T-helper 1 cell treated with Interleukin-12 subunit alpha and Interleukin-12 subunit beta and Interleukin-4 antibody, amounts not matched to agents 30 μg/mL and 1 μg/mL, for 36 hours (primary cell): ENCODE data around the gene ZBTB8A.
"Not testable (repeated sequence)": the region's sequence is repeated elsewhere in the genome, so short reads cannot be mapped to it uniquely, and the experiment has no call there.

Experiments
- H3K27ac Mint-ChIP-seq: one replicate; pipeline ENCODE4 v1.8.0; 2021; ENCODE audit warnings: mild to moderate bottlenecking, mixed read lengths
- H3K27me3 Mint-ChIP-seq: one replicate; pipeline ENCODE4 v1.8.0; 2021; ENCODE audit warnings: low read depth, mixed read lengths
- H3K36me3 Mint-ChIP-seq: one replicate; pipeline ENCODE4 v1.8.0; 2021; ENCODE audit warnings: low read depth, mixed read lengths
- H3K4me1 Mint-ChIP-seq: one replicate; pipeline ENCODE4 v1.8.0; 2021; ENCODE audit warnings: low read depth, mixed read lengths
- H3K4me3 Mint-ChIP-seq: one replicate; pipeline ENCODE4 v1.8.0; 2021; ENCODE audit warnings: mild to moderate bottlenecking, moderate library complexity, mixed read lengths
- H3K9me3 Mint-ChIP-seq: one replicate; pipeline ENCODE4 v1.8.0; 2021; ENCODE audit warnings: mixed read lengths

ZBTB8A gene

DNA sequence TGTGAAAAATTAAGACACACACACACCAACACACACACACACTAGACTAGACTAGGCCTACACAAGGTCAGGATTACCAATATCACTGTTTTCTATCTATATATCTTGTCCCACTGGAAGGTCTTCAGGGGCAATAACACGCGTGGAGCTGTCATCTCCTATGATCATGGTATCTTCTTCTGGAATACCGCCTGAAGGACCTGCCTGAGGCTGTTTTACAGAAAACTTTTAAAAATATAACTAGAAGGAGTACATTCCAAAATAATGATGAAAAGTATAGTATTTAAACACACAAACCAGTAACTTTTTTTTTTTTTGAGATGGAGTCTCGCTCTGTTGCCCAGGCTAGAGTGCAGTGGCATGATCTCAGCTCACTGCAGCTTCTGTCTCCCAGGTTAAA is 20.3 kb upstream of the ZBTB8A start:
- H3K36me3 Mint-ChIP-seq, result no peaks in the 10 kb centered on the region
- H3K4me1 Mint-ChIP-seq, result peaks cover 4% of the 10 kb centered on the region
- no peak overlapping the region for H3K27ac Mint-ChIP-seq
- H3K27me3 Mint-ChIP-seq, result peaks cover 15% of the 10 kb centered on the region
- no peaks in the 10 kb centered on the region for H3K9me3 Mint-ChIP-seq
- H3K4me3 Mint-ChIP-seq, result no peak overlapping the region

DNA sequence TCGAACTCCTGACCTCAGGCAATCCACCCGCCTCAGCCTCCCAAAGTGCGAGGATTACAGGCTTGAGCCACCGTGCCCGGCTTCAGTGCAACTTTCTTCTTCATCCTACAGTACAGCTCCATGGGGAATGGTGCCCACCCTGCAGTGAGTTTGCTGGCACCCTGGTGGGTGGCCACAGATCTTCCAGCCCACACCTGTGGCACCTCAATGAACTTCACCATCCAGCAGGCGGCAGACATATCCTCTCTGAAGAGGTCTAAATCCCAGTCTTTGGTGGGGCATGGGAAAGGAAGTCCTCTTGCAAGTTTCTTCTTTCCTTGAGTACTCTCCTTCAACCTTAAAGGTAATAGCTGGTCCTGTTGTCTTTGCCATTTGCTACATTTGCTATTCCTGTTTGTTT is 18.1 kb upstream of the ZBTB8A start:
- Mint-ChIP-seq H3K4me1 (peaks cover 4% of the 10 kb centered on the region), H3K36me3 (no peaks in the 10 kb centered on the region)

DNA sequence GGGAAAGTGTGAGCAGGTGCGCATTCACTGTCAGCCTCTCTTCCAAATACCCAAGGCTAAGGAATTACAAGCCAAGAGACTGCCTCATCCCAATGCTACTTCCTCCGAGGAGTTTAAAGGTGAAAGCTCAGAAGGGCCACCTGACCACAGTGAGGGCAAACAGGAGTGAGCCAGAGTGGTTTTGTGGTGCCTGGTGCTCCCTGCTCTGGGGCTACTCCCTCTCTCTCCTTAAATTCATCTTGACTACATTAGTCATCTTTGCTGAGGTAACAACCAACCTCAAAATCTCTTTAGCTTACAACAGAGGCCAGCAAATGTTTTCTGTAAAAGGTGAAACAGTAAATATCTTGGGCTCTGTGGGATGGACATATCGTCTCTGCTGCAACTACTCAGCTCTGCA is 14.2 kb upstream of the ZBTB8A start:
- H3K27me3 Mint-ChIP-seq, result peaks cover 15% of the 10 kb centered on the region
- H3K4me3 Mint-ChIP-seq, result no peak overlapping the region
- no peaks in the 10 kb centered on the region for H3K36me3 Mint-ChIP-seq
- H3K9me3 Mint-ChIP-seq, result no peaks in the 10 kb centered on the region
- H3K4me1 Mint-ChIP-seq, result peaks cover 4% of the 10 kb centered on the region
- no peak overlapping the region for H3K27ac Mint-ChIP-seq

More for the DNA sequence above, 18.1 kb upstream of the ZBTB8A start:
- Mint-ChIP-seq H3K27ac (no peak overlapping the region), H3K4me3 (peak overlapping the region; percentile 57), H3K27me3 (peaks cover 7% of the 10 kb centered on the region), H3K9me3 (no peaks in the 10 kb centered on the region)

DNA sequence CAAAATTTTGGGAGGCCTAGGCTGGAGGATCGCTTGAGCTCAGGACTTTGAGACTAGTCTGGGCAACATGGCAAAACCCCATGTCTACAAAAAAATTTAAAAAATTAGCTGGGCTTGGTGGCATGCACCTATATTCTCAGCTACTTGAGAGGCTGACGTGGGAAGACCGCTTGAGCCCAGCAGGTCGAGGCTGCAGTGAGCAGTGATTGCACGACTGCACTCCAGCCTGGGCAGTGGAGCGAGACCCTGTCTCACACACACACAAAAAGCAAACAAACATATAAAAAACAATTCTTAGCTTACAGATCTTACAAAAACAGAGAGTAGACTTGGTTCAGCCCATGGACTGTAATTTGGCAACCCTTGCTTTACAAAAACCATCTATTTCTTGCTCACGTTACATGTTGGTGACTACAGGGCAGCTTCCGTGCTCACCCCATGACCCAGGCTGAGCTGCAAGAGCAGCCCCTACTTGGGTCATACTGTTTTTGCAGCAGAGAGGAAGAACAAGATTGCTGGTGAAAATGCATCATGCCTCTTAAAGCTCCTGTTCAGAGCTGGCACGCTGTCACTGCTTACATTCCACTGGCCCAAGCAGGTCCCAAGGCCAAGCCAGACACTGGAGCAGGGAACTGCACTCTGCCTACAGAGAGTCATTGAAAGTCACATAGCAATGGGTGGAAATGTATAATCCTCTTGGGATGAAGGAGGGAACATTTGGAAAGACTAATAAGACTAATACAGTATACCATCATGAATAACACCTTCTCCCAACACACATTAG is 13.4 kb upstream of the ZBTB8A start:
- Mint-ChIP-seq H3K36me3 (no peaks in the 10 kb centered on the region), H3K27ac (no peak overlapping the region), H3K9me3 (no peaks in the 10 kb centered on the region), H3K4me1 (peaks cover 2% of the 10 kb centered on the region), H3K4me3 (no peak overlapping the region), H3K27me3 (peaks cover 15% of the 10 kb centered on the region)

DNA sequence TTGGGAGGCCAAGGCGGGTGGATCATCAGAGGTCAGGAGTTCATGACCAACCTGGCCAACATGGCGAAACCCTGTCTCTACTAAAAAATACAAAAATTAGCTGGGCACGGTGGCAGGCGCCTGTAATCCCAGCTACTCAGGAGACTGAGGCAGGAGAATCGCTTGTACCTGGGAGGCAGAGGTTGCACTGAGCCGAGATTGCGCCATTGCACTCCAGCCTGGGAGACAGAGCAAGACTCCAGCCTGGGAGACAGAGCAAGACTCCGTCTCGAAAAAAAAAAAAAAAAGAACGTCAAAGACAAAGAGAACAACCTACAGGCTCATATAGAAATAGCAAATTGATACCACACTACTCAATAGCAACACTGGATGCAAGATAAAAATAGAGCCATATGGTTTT is 10.7 kb upstream of the ZBTB8A start:
- not testable (repeated sequence) for H3K9me3 Mint-ChIP-seq, H3K4me3 Mint-ChIP-seq, H3K4me1 Mint-ChIP-seq, H3K36me3 Mint-ChIP-seq, H3K27ac Mint-ChIP-seq
- H3K27me3 Mint-ChIP-seq, result peaks cover 14% of the 10 kb centered on the region

DNA sequence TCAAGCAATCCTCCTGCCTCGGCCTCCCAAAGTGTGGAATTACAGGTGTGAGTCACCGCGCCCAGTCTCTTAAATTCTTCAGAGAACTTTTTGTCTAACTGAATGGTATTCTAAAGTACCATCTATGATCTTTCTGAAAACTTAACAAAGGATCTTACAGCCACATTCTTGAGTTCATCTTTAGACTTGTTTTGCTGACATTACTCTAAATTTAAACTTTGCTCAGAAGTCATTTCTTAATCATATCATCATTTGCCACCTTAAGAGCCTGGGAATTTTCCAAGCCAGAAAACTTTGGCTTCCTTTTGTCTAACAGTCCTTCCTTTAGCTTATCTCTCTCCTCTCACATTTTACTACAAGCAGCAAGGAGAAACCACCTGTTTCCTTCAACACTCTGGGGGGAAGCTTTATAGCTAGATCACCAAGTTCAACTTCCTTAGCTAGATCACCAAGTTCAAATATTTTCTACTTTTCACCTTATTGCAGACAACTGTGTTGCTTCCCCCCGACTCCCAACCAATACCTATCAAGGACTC is 5.4 kb upstream of the ZBTB8A start:
- Mint-ChIP-seq H3K4me1 (no peaks in the 10 kb centered on the region), H3K36me3 (no peaks in the 10 kb centered on the region)

DNA sequence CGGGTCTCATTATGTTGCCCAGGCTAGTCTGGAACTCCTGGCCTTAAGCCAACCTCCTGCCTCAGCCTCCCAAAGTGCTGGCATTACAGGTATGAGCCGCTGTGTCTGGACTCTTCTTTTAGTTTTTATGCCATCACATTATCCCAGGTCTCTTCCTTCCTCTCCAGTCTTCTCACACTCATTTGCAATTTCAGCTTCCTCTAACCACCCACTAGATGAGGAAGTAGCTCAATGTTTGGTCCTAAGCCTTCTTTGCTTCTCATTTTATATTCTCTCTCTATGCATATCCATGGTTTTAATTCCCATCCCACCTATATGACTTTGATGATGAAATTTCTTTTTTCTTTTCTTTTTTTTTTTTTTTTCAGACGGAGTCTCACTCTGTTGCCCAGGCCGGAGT is 3.1 kb upstream of the ZBTB8A start:
- H3K36me3 Mint-ChIP-seq, result no peaks in the 10 kb centered on the region
- H3K9me3 Mint-ChIP-seq, result no peaks in the 10 kb centered on the region
- H3K27ac Mint-ChIP-seq, result no peak overlapping the region
- H3K4me1 Mint-ChIP-seq, result peaks cover 4% of the 10 kb centered on the region
- H3K27me3 Mint-ChIP-seq, result peaks cover 69% of the 10 kb centered on the region
- no peak overlapping the region for H3K4me3 Mint-ChIP-seq

More for the DNA sequence above, 5.4 kb upstream of the ZBTB8A start:
- Mint-ChIP-seq H3K9me3 (no peaks in the 10 kb centered on the region), H3K4me3 (no peak overlapping the region), H3K27ac (no peak overlapping the region), H3K27me3 (peaks cover 51% of the 10 kb centered on the region)

DNA sequence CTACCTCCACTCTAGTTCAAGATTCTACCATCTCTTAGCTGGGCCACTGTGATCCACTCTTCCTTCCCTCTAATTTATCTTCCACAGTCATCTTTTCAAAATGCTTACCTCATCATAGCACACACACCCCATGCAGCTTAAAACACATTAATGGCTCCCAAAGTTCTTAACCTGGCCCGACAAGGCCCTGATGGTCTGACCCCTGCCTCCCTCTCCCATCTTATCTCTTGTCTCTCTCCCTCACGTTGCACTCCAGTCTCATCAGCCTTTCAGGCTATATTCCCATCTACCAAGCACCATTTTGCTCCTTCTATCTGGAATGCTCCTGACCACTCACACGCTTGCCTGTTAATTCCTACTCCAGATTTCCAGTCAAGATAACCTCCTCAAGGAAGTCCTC is 2.5 kb upstream of the ZBTB8A start:
- H3K9me3 Mint-ChIP-seq, result no peaks in the 10 kb centered on the region
- no peak overlapping the region for H3K4me3 Mint-ChIP-seq
- peaks cover 75% of the 10 kb centered on the region for H3K27me3 Mint-ChIP-seq
- H3K36me3 Mint-ChIP-seq, result no peaks in the 10 kb centered on the region
- H3K4me1 Mint-ChIP-seq, result peaks cover 4% of the 10 kb centered on the region
- H3K27ac Mint-ChIP-seq, result no peak overlapping the region

DNA sequence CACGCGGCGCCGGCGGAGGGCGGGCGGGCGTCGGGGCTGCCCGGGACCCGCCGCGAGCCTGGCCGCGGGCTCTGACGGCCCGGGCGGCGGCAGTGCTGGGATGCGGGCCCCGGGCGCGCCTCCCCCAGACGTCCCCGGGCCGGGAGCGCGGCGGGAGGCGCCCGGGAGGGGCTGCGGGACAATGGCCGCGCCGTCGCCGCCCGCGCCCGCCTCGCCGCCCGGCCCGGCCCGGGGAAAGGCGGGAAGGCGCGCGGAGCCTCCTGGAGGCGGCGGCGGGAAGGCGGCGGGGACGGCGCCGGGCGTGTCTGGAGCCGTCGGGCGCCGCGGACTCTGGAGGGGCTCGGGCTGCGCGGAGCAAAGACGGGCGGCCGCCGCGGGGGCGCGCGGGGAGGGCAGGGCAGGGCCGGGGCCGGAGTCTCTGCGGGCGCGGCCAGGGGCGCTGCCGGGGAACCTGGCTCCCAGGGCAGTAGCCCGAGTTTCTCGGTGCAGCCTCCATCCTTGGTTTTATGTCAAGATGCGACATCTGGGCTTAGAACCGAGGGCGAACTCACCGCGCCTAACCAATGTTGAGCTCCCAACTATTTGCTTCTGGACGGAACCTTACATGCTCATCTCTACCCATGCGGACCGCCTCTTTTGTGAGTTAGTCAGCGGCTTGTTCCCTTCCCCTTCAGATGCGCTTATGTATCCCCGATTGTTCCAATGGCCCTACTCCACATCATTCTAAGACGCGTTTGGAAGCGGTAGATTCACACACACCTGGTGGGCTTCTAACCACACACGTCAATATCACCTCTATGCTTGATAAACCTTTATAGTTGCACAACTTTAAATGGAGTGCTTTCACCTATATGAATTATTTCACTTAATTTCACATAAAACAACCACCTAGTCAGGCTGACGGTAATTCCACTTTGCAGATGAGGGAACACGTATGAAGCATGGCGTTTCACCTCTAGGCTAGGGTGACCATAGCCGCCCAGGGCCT is 651 bp downstream of the ZBTB8A start:
- no peak overlapping the region for H3K27ac Mint-ChIP-seq
- H3K4me1 Mint-ChIP-seq, result peaks cover 4% of the 10 kb centered on the region
- H3K27me3 Mint-ChIP-seq, result peaks cover 81% of the 10 kb centered on the region
- H3K9me3 Mint-ChIP-seq, result no peaks in the 10 kb centered on the region
- no peaks in the 10 kb centered on the region for H3K36me3 Mint-ChIP-seq
- H3K4me3 Mint-ChIP-seq, result peak overlapping the region; percentile 73

DNA sequence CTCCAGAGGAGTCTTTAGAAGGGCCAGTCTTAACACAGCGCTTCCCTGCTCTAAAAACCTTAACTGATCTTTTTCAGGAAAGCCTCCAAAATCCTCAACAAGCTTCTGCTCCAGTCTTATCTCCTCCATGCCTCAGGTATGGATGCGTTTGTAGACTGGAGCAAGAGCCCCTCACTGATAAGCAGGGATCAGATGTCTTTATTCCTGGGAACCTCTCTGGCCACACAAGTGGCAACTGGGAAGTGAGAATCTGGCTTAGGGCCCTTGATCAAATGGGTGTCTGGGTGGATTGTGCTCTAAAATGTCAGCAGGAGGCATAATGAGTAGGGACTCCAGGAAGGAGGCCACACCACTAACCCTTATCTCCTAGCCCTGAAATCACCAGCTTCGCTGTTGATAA is 1.4 kb downstream of the ZBTB8A start:
- peaks cover 77% of the 10 kb centered on the region for H3K27me3 Mint-ChIP-seq
- no peak overlapping the region for H3K27ac Mint-ChIP-seq
- H3K4me1 Mint-ChIP-seq, result peaks cover 4% of the 10 kb centered on the region
- no peaks in the 10 kb centered on the region for H3K36me3 Mint-ChIP-seq
- H3K9me3 Mint-ChIP-seq, result no peaks in the 10 kb centered on the region
- peak overlapping the region; percentile 73 for H3K4me3 Mint-ChIP-seq

DNA sequence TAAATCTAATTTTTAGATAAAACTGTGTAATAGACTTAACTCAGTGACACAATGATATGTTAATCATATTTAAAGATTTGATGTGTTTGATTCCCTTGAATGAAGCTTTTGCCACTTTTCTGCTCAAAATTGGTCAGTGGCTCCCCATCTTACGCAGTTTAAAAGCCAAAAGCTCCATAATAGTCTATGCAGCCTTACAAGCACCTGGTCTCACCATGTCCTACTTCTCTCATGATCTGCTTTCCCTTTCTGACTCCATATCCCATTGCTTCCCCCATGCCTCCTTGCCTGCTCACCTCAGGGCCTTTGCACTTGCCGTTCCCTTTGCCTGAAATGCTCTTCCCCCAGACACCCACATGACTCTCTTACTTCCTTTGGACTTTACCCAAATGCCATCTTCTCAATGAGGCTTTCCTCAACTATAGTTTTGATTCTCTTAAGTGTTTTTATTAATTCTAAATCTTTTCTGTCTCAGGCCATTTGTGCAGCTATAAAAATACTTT is 1.9 kb downstream of the ZBTB8A start:
- no peaks in the 10 kb centered on the region for H3K36me3 Mint-ChIP-seq
- no peak overlapping the region for H3K27ac Mint-ChIP-seq
- peaks cover 4% of the 10 kb centered on the region for H3K4me1 Mint-ChIP-seq
- H3K9me3 Mint-ChIP-seq, result no peaks in the 10 kb centered on the region
- H3K27me3 Mint-ChIP-seq, result peaks cover 76% of the 10 kb centered on the region
- peak overlapping the region; percentile 33 for H3K4me3 Mint-ChIP-seq

DNA sequence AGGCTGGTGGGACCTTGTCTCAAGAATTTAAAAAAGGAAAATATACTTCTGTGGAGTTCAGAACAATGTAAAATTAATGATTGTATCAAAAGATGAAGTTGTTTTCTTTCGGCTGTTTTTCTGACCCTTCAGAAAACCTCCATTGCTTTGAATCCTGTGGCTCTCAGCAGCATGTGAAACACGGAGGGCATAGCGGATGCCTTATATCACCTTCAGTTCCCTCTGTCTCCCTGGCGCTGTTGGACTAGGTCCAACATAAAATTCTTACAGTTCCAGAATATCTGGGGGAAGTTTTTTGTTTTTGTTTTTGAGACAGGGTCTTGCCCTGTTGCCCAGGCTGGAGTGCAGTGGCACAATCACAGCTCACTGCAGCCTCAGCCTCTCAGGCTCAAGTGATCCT is 7.4 kb downstream of the ZBTB8A start:
- Mint-ChIP-seq H3K4me3 (no peak overlapping the region), H3K36me3 (no peaks in the 10 kb centered on the region), H3K27ac (no peak overlapping the region), H3K4me1 (no peaks in the 10 kb centered on the region), H3K9me3 (no peaks in the 10 kb centered on the region), H3K27me3 (peaks cover 33% of the 10 kb centered on the region)

DNA sequence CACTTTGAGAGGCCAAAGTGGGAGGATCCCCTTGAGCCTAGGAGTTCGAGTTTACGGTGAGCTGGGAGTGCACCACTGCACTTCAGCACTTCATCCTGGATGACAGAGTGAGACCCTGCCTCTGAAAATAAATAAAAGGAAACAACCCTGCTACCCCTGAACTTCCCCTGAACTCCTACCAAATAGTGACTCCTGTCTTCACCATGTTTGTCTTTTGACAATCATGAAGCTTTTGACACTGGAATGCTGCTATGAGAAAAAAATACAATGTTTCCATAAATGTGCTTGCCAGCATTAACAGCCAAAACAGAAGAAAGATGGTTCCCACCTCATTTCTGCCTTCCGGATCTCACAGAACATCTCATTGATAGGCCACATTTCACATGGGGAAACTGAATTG is 10.4 kb downstream of the ZBTB8A start:
- Mint-ChIP-seq H3K27me3 (peaks cover 12% of the 10 kb centered on the region), H3K9me3 (no peaks in the 10 kb centered on the region), H3K27ac (no peak overlapping the region), H3K4me1 (no peaks in the 10 kb centered on the region), H3K36me3 (no peaks in the 10 kb centered on the region), H3K4me3 (no peak overlapping the region)

DNA sequence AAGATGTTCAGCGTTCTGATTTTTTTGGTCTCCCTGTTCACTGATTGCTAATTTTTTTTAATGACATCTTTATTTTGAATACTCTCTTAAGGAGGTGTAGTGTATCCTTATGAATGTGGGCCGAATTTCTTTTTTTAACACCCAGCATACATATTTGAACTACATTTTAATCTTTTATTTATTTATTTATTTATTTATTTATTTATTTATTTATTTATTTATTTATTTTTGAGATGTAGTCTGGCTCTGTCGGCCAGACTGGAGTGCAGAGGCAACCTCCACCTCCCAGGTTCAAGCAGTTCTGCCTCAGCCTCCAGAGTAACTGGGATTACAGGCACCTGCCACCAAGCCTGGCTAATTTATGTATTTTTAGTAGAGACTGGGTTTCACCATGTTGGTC is 15.1 kb downstream of the ZBTB8A start:
- Mint-ChIP-seq H3K27ac (no peak overlapping the region), H3K4me3 (no peak overlapping the region), H3K4me1 (no peaks in the 10 kb centered on the region), H3K36me3 (no peaks in the 10 kb centered on the region), H3K9me3 (no peaks in the 10 kb centered on the region), H3K27me3 (peaks cover 7% of the 10 kb centered on the region)
